Measurements from ENCODE around the gene PRKCSH. TPM values are rescaled to one million over a fixed set of nuclear protein-coding genes. Genes with fewer than 3 reads are reported as not detected.
A peak's percentile ranks its signal among the peaks of the same experiment; 100 is the strongest.

The PRKCSH gene
- total and polyA plus RNA-seq, 2 donors (not counting 1 experiment from before 2014, with no cell fraction given): 259 to 402 TPM

- ChIA-PET CTCF (interaction anchor here (1.2 to 1.5 kb wide), 3 partner anchors 20 to 95 kb away, joined by 3 to 6 read pairs (median 3); no protein-coding TSS in a partner anchor), POLR2A (interaction anchor here (1.5 kb wide), 1 partner anchor 12 kb away, joined by 3 read pairs; the partner anchor contains the start of gene SWSAP1)
- H3K79me2 ChIP-seq (ENCODE audit: control insufficient read depth, insufficient read depth, low read length): no peaks in the 10 kb centered on the region
- Mint-ChIP-seq H3K4me3 (peak overlapping the region; percentile 68), H3K4me1 (peaks cover 27% of the 10 kb centered on the region), H3K9me3 (ENCODE audit: insufficient read depth) (no peaks in the 10 kb centered on the region), H3K27me3 (no peaks in the 10 kb centered on the region), H3K27ac (peak overlapping the region; percentile 85)
- no peaks in the 10 kb centered on the region for H4K20me1 ChIP-seq (ENCODE audit: control insufficient read depth, insufficient read depth, low read length, poor library complexity, severe bottlenecking)
- ATAC-seq (ENCODE audit: low read depth): peak; percentile 56
- peak overlapping the region in 2 of 5 experiments; percentile 9 to 35 for H3K4me3 ChIP-seq (ENCODE audit: control extremely low read depth in 1 of 5, extremely low read depth in 1 of 5, insufficient read depth in 1 of 5, low read depth in 2 of 5, low read length in 4 of 5)
- H3K9ac ChIP-seq (ENCODE audit: low read length): no peak overlapping the region
- peak overlapping the region; percentile 53 for H2AFZ ChIP-seq (ENCODE audit: insufficient read depth, low read depth, low read length, poor library complexity, severe bottlenecking)
- H3K4me2 ChIP-seq (replicated peaks; ENCODE audit: low read depth, low read length, poor library complexity, severe bottlenecking): peak overlapping the region; percentile 44
- peak; percentile 75 for DNase-seq
- H3K27me3 ChIP-seq (replicated peaks in 1 of 4; ENCODE audit: control extremely low read depth in 1 of 4, control insufficient read depth in 3 of 4, insufficient read depth in 4 of 4, low read length in 3 of 4): peaks cover 0 to 4% (median 1%) of the 10 kb centered on the region in 4 experiments
- intact Hi-C loops (cut with micrococcal nuclease): no loop called here
- TF ChIP-seq CTCF (IDR thresholded peaks at IDR 0.05) (no peak), EZH2 (IDR thresholded peaks at IDR 0.05; ENCODE audit: borderline replicate concordance, insufficient read depth, low read depth, low read length, poor library complexity, severe bottlenecking) (no peak)
- H3K9me3 ChIP-seq (ENCODE audit: control extremely low read depth in 1 of 3, control insufficient read depth in 2 of 3, insufficient read depth in 1 of 3, low read length in 2 of 3): peaks cover 0 to 18% (median 4%) of the 10 kb centered on the region in 3 donors
- H3K36me3 ChIP-seq (replicated peaks in 1 of 2; ENCODE audit: control extremely low read depth in 1 of 2, control insufficient read depth in 1 of 2, extremely low read depth in 1 of 2, insufficient read depth in 2 of 2, low read length in 1 of 2): no peaks in the 10 kb centered on the region
- peaks cover 32 to 36% of the 10 kb centered on the region in 2 donors for H3K4me1 ChIP-seq (ENCODE audit: control insufficient read depth in 2 of 2, insufficient read depth in 2 of 2, low read length in 2 of 2)
- WGBS (ENCODE audit: insufficient coverage): 70% methylated on average over 17 of the region's 19 CpGs
- H3K27ac ChIP-seq (ENCODE audit: low read length in 2 of 2): peak overlapping the region; percentile 58 to 61
These were observed 48.0 kb upstream of the PRKCSH start for GRCh38 chr19:11387162-11388034.
